Hippocampal formation (tissue), 2 donors: ENCODE results near the gene FBXL7.

Experiments used
- DNase-seq, 2 donors: peaks; one replicate each; lab custom pipeline; 2025; lab: John Stamatoyannopoulos, UW

The FBXL7 gene

GRCh38 chr5:15762668-15763067 is 262.7 kb downstream of the FBXL7 start:
- no peak for DNase-seq

- no peak for DNase-seq
Observed at GRCh38 chr5:15763754-15764153, 263.8 kb downstream of the FBXL7 start.

- DNase-seq, result peak in 1 of 2 donors; percentile 15
Observed at GRCh38 chr5:15768936-15769335, 269.0 kb downstream of the FBXL7 start.

- DNase-seq, result no peak
Observed at GRCh38 chr5:15772131-15772530, 272.2 kb downstream of the FBXL7 start.

GRCh38 chr5:15774632-15775031 is 274.7 kb downstream of the FBXL7 start:
- no peak for DNase-seq

- DNase-seq, result no peak
Observed at GRCh38 chr5:15776346-15776745, 276.4 kb downstream of the FBXL7 start.

- no peak for DNase-seq
Observed at GRCh38 chr5:15783734-15784133, 283.8 kb downstream of the FBXL7 start.

GRCh38 chr5:15785531-15785981 is 285.6 kb downstream of the FBXL7 start:
- DNase-seq, result peak; percentile 41 to 47

- peak in 1 of 2 donors; percentile 26 for DNase-seq
Observed at GRCh38 chr5:15786326-15786725, 286.3 kb downstream of the FBXL7 start.

GRCh38 chr5:15786884-15787283 is 286.9 kb downstream of the FBXL7 start:
- no peak for DNase-seq

- no peak for DNase-seq
Observed at GRCh38 chr5:15787681-15788080, 287.7 kb downstream of the FBXL7 start.

GRCh38 chr5:15789642-15790041 is 289.7 kb downstream of the FBXL7 start:
- DNase-seq, result no peak

GRCh38 chr5:15790446-15791018 is 290.6 kb downstream of the FBXL7 start:
- DNase-seq, result no peak

- peak in 1 of 2 donors; percentile 39 for DNase-seq
Observed at GRCh38 chr5:15791274-15791673, 291.3 kb downstream of the FBXL7 start.

GRCh38 chr5:15791859-15792258 is 291.9 kb downstream of the FBXL7 start:
- DNase-seq, result no peak

- peak in 1 of 2 donors; percentile 88 for DNase-seq
Observed at GRCh38 chr5:15794052-15794985, 294.3 kb downstream of the FBXL7 start.

GRCh38 chr5:15796096-15796495 is 296.1 kb downstream of the FBXL7 start:
- no peak for DNase-seq

- no peak for DNase-seq
Observed at GRCh38 chr5:15796557-15796956, 296.6 kb downstream of the FBXL7 start.

GRCh38 chr5:15797116-15797515 is 297.1 kb downstream of the FBXL7 start:
- no peak for DNase-seq

- DNase-seq, result peak in 1 of 2 donors; percentile 40
Observed at GRCh38 chr5:15798006-15798405, 298.0 kb downstream of the FBXL7 start.

- no peak for DNase-seq
Observed at GRCh38 chr5:15799014-15799413, 299.0 kb downstream of the FBXL7 start.

- no peak for DNase-seq
Observed at GRCh38 chr5:15799612-15800011, 299.6 kb downstream of the FBXL7 start.

GRCh38 chr5:15803280-15803679 is 303.3 kb downstream of the FBXL7 start:
- no peak for DNase-seq
